KOPT-K1 (cell line): ENCODE data around the gene HDAC1.
"Not testable (repeated sequence)": the region's sequence is repeated elsewhere in the genome, so short reads cannot be mapped to it uniquely, and the experiment has no call there.

ENCODE experiments used
- H3K27ac ChIP-seq: fragments of 200-600 bp; sonication (generic); 2 replicates; pipeline ENCODE4 v1.5.1; 2016; ENCODE audit warnings: antibody characterized with exemption, mild to moderate bottlenecking, low read depth, low read length; ENCODE audit not compliant: poor library complexity, severe bottlenecking
- H3K36me3 ChIP-seq: fragments of 200-600 bp; sonication (generic); 2 replicates; pipeline ENCODE4 v1.5.1; 2017; ENCODE audit warnings: antibody characterized with exemption, mild to moderate bottlenecking, low read length, moderate library complexity; ENCODE audit not compliant: insufficient read depth
- H3K9me3 ChIP-seq: fragments of 200-600 bp; sonication (generic); 2 replicates; pipeline ENCODE4 v1.5.1; 2017; ENCODE audit warnings: antibody characterized with exemption, low read length, mild to moderate bottlenecking; ENCODE audit not compliant: insufficient read depth, poor library complexity, severe bottlenecking

Gene HDAC1

DNA sequence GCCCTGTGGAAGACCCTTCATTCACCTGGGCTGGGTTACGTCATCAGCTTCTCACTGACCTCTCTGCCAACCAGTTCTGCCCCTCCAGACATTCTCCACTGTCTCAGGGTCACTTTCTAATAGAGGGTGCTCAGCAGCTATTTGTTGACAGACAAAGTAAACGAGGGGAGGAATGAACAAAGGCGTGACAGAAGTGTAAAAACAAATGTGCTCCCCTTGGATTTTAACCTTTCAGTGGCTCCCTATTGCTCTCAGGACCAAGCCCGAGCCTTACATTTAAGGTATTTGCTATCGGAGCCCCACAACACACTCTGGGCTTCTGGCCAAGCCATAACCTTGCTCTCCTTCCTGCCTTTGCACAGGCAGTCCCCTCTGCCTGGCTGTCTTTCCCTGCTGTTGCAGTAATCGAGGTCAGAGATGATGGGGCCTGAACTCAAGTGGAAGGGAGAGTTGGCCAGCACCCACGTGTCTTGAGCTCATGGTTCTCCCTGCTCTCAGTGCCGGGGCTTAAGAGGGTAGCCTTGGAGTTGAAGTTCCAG is 53.5 kb downstream of the HDAC1 start:
- Histone ChIP-seq H3K36me3 (no peaks in the 10 kb centered on the region), H3K27ac (no peak overlapping the region), H3K9me3 (no peaks in the 10 kb centered on the region)

DNA sequence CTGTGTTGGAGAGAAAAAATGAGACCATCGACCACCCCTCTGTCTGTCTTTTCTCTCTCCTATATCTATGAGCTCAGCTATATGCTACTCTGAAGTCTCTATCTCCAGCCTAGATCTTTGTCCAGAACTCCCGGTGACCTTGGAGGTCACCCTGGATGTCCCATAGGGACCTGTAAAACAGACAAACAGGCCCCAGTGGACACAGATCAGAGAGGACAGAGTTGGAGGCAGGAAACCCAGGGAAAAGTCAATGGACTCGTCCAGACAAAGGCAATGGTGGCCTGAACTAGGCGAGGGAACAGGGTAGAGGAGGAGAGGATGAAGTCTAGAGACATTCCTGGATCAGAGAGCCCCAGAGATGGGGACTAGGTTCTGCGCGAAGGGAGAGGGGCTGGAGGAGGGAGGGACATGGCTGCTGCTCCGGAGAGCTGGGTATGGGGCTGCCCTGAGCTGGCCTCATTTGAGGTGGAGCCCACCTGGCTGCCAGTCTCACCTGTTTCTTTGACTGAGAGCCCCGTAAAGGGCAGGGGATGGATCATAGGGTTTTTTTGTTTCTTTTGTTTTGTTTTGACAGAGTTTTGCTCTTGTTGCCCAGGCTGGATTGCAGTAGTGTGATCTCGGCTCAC is 54.8 kb downstream of the HDAC1 start:
- Histone ChIP-seq H3K27ac (no peak overlapping the region), H3K36me3 (no peaks in the 10 kb centered on the region), H3K9me3 (no peaks in the 10 kb centered on the region)

GRCh38 chr1:32349211-32349708 is 57.4 kb downstream of the HDAC1 start:
- Histone ChIP-seq H3K27ac (no peak overlapping the region), H3K36me3 (no peaks in the 10 kb centered on the region), H3K9me3 (no peaks in the 10 kb centered on the region)

DNA sequence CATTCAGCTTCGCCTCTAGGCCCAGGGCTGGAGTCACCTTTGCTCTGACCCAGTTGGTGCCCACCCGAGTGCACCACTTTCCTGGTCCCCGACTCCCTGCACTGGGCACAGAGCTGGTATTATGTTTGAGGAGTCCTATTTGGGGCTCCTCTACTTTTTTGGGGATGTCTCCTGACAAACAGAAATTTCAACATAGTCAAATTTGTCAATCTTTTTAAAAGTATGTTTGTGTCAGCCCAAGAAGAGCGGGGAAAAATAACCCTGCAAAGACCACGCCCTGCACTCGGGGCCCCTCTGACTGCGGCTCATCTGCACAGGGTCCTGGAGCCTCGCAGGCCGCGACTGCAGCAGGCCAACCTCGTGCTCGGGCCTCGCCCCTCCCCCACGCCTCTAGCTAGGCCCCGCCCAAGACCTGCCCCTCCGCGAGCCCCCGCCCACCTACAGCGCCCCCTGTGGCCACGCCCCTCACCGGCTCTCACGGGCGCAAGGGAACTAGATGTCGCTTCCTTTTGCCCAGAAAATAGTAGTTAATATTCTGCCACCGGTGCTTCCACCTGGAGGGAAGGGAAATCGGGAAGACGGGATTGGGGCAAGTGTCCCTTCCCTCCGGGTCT is 59.0 kb downstream of the HDAC1 start:
- Histone ChIP-seq H3K9me3 (no peaks in the 10 kb centered on the region), H3K27ac (peak overlapping the region; percentile 76), H3K36me3 (no peaks in the 10 kb centered on the region)

DNA sequence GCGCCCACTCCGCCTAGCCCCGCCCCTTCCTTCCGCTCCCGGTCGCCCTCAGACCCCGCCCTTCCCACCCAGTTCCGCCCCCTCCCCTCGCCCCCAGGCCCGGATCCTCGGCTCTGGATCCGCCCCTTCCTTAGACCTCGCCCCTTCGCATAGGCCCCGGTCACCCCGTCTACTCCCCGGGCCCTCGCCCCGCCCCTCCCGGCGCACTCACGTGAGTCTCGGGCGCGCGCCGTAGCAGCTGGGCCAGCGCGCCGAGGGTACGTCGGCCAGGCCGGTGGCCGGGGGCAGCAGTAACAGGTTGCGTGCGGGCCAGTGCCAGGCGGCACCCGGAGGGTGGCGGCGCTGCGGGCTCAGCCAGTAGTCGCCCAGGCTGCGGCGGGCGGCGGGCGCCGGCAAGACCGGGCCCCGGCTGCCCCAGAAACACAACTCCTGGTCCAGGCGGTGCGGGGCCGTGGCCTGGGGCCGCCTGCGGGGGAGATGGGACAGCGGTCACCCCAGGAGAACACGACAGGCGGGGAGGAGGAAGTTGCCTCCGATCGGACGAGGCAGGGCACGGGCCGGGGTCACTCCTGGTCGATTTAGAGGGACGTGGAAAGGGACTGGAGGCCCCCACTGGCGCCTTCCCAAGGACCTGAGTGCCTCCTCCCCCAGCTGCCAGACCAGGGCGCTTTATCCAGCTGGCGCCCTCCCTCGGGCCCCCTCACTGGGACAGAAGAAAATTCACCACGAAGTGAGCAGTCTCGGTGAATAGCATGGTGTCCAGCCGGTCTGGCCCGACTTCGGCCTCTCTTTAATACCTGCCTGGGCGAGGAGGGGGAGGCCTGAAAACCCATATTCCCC is 59.7 kb downstream of the HDAC1 start:
- peak overlapping the region; percentile 76 for H3K27ac ChIP-seq
- H3K9me3 ChIP-seq: no peaks in the 10 kb centered on the region

GRCh38 chr1:32352239-32352745 is 60.4 kb downstream of the HDAC1 start:
- Histone ChIP-seq H3K9me3 (no peaks in the 10 kb centered on the region), H3K36me3 (no peaks in the 10 kb centered on the region), H3K27ac (peak overlapping the region; percentile 76)

More for the DNA sequence above, 59.7 kb downstream of the HDAC1 start:
- no peaks in the 10 kb centered on the region for H3K36me3 ChIP-seq

DNA sequence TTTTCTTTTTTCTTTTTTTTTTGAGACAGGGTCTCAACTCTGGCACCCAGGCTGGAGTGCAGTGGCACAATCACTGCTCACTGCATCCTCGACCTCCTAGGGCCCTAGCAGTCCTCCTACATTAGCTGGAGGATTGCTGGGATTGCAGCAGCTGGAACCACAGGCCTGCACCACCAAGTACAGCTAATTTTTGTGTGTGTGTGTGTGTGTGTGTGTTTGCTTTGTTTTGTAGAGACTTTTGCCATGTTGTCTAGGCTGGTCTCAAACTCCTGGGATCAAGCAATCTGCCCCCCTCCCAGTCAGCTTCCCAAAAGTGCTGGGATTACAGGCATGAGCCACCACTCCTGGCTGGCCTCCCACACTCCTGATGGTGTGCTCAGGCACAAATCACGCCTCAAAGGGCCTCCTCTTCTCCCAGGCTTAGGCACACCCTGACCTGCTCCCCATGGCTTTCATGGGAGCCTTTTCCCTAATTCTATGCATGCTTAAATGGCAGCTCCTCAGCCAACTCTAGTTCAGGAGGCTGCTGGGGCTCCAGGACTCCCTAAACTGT is 61.0 kb downstream of the HDAC1 start:
- Histone ChIP-seq H3K36me3 (no peaks in the 10 kb centered on the region), H3K27ac (no peak overlapping the region), H3K9me3 (no peaks in the 10 kb centered on the region)

GRCh38 chr1:32353431-32353830 is 61.5 kb downstream of the HDAC1 start:
- Histone ChIP-seq H3K36me3 (no peaks in the 10 kb centered on the region), H3K9me3 (no peaks in the 10 kb centered on the region), H3K27ac (no peak overlapping the region)

DNA sequence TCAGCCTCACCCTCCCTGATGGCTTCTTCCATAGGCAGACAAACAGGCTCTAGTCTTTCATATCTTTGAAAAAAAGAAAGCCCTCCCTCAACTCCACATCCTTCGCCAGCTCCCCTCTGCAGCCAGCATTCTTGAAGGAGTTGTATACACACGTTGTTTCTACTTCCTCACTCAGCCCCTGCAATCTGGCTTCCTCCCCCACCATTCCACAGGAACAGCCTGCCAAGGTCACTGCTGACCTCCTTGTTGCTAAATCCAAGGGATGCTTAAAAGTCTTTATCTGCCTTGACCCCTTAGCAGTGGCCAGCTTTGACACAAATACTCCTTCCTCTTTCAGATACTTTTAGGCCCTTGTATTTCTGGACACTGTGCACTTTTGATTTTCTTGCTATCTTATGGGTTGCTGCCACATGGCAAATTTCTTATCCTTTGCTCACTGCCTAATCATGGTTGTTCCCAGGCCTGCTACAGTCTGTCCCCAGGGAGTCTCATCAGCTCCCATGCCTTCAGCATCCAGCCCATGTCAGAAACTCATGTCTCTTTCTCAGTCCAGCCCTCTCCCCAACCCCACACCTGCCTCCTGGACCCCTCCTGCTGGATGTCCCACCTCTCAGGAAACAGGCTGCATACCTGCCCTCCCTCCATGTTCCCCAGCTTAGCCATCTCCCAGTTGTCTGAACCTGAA is 62.1 kb downstream of the HDAC1 start:
- Histone ChIP-seq H3K27ac (no peak overlapping the region), H3K9me3 (no peaks in the 10 kb centered on the region), H3K36me3 (no peaks in the 10 kb centered on the region)

- H3K36me3 ChIP-seq, H3K27ac ChIP-seq, H3K9me3 ChIP-seq: not testable (repeated sequence)
Observed at GRCh38 chr1:32355778-32356177, 63.9 kb downstream of the HDAC1 start.

GRCh38 chr1:32356478-32356877 is 64.6 kb downstream of the HDAC1 start:
- no peaks in the 10 kb centered on the region for H3K9me3 ChIP-seq
- H3K27ac ChIP-seq: no peak overlapping the region
- H3K36me3 ChIP-seq: no peaks in the 10 kb centered on the region; the same call in 1 of the 2 replicates

GRCh38 chr1:32357614-32358013 is 65.7 kb downstream of the HDAC1 start:
- H3K36me3 ChIP-seq: peaks cover 4% of the 10 kb centered on the region; the same call in 1 of the 2 replicates
- no peak overlapping the region for H3K27ac ChIP-seq
- no peaks in the 10 kb centered on the region for H3K9me3 ChIP-seq

- no peak overlapping the region for H3K27ac ChIP-seq
- H3K36me3 ChIP-seq: peaks cover 12% of the 10 kb centered on the region; the same call in 1 of the 2 replicates
- no peaks in the 10 kb centered on the region for H3K9me3 ChIP-seq
Observed at GRCh38 chr1:32358435-32358834, 66.6 kb downstream of the HDAC1 start.

GRCh38 chr1:32361308-32361673 is 69.4 kb downstream of the HDAC1 start:
- H3K36me3 ChIP-seq: peaks cover 36% of the 10 kb centered on the region
- H3K9me3 ChIP-seq: no peaks in the 10 kb centered on the region
- no peak overlapping the region for H3K27ac ChIP-seq
